ENCODE measurements around the gene LRRC7. TPM values are rescaled to one million over a fixed set of nuclear protein-coding genes. Genes with fewer than 3 reads are reported as not detected.

LRRC7 gene
- total and polyA plus RNA-seq, 2 of the 13 experiments (the other 11 are each of a cell fraction or from before 2014, with no cell fraction given), result not detected

DNA sequence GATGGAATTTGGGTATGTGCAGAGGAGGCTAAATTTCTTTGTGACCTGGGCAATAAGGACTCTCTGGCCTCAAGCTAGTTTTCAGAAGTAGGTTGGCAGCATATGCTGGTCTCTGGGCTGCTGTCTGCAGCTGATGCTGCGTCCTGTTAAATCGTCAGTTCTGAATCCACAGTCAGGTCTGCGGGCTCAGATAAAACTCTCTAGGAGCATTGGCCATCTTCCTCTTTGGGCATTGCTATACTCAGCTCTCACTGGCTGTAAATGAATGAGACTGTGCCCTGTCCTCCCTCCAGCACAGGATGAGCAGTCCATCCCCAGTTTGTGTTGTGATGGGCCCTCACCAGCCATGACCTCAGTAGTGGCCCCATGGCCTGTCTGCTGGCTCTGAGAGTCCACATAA is 365.0 kb downstream of the LRRC7 start (continued):
- TF ChIP-seq, protein P1, sequence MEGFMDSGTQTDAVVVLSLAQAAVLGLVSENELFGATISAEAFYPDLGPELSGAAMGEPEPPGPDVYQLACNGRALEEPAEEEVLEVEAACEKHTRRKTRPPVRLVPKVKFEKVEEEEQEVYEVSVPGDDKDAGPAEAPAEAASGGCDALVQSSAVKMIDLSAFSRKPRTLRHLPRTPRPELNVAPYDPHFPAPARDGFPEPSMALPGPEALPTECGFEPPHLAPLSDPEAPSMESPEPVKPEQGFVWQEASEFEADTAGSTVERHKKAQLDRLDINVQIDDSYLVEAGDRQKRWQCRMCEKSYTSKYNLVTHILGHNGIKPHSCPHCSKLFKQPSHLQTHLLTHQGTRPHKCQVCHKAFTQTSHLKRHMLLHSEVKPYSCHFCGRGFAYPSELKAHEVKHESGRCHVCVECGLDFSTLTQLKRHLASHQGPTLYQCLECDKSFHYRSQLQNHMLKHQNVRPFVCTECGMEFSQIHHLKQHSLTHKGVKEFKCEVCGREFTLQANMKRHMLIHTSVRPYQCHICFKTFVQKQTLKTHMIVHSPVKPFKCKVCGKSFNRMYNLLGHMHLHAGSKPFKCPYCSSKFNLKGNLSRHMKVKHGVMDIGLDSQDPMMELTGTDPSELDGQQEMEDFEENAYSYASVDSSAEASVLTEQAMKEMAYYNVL (CRISPR knock-in tag; IDR thresholded peaks at IDR 0.05; ENCODE audit: borderline replicate concordance), result no peak
- TF ChIP-seq, protein P2, sequence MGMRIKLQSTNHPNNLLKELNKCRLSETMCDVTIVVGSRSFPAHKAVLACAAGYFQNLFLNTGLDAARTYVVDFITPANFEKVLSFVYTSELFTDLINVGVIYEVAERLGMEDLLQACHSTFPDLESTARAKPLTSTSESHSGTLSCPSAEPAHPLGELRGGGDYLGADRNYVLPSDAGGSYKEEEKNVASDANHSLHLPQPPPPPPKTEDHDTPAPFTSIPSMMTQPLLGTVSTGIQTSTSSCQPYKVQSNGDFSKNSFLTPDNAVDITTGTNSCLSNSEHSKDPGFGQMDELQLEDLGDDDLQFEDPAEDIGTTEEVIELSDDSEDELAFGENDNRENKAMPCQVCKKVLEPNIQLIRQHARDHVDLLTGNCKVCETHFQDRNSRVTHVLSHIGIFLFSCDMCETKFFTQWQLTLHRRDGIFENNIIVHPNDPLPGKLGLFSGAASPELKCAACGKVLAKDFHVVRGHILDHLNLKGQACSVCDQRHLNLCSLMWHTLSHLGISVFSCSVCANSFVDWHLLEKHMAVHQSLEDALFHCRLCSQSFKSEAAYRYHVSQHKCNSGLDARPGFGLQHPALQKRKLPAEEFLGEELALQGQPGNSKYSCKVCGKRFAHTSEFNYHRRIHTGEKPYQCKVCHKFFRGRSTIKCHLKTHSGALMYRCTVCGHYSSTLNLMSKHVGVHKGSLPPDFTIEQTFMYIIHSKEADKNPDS (CRISPR knock-in tag; IDR thresholded peaks at IDR 0.05), result no peak
- TF ChIP-seq, protein P3, sequence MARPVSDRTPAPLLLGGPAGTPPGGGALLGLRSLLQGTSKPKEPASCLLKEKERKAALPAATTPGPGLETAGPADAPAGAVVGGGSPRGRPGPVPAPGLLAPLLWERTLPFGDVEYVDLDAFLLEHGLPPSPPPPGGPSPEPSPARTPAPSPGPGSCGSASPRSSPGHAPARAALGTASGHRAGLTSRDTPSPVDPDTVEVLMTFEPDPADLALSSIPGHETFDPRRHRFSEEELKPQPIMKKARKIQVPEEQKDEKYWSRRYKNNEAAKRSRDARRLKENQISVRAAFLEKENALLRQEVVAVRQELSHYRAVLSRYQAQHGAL (CRISPR knock-in tag; IDR thresholded peaks at IDR 0.05; ENCODE audit: not compliant biosample characterization), result no peak
- TF ChIP-seq, protein P4, sequence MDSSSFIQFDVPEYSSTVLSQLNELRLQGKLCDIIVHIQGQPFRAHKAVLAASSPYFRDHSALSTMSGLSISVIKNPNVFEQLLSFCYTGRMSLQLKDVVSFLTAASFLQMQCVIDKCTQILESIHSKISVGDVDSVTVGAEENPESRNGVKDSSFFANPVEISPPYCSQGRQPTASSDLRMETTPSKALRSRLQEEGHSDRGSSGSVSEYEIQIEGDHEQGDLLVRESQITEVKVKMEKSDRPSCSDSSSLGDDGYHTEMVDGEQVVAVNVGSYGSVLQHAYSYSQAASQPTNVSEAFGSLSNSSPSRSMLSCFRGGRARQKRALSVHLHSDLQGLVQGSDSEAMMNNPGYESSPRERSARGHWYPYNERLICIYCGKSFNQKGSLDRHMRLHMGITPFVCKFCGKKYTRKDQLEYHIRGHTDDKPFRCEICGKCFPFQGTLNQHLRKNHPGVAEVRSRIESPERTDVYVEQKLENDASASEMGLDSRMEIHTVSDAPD (CRISPR knock-in tag; IDR thresholded peaks at IDR 0.05), result no peak

DNA sequence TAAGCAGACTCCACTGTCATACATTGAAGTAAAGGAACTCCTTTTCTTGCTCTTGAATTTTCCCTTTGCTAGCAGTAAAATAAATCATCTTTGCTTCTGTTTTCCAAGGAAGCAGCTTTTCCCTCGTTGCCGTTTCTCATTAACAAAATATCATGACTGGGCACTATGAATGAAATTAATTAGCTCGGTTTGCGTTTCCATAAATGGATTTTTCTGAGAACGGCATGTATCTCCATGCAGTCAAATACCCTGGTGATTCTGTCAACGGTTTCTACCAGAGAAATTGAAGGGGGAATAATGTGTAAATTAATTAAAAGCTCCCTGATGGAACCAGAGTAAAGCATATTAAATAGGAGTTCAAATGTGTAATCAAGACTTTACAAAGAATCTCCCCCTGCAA is 372.5 kb downstream of the LRRC7 start:
- Histone ChIP-seq H3K79me2 (ENCODE audit: insufficient read depth, low read length) (no peaks in the 10 kb centered on the region), H3K36me3 (replicated peaks in 1 of 2; ENCODE audit: control insufficient read depth in 1 of 2, insufficient read depth in 2 of 2, low read length in 2 of 2) (no peaks in the 10 kb centered on the region; a peak in 1 of 5 replicates), H3K9me3 (ENCODE audit: low read length) (no peaks in the 10 kb centered on the region), H4K20me1 (ENCODE audit: insufficient read depth, low read length) (no peaks in the 10 kb centered on the region), H3K27ac (ENCODE audit: extremely low read length, insufficient read depth, low read length) (no peak overlapping the region), H3K27me3 (ENCODE audit: control insufficient read depth in 1 of 2, insufficient read depth in 2 of 2, low read length in 2 of 2) (no peaks in the 10 kb centered on the region), H3K9ac (ENCODE audit: insufficient read depth, low read depth, low read length) (no peak overlapping the region), H3K4me2 (ENCODE audit: low read depth, low read length) (no peak overlapping the region), H3K4me3 (replicated peaks in 1 of 3; ENCODE audit: insufficient read depth in 1 of 3, low read depth in 2 of 3, low read length in 3 of 3) (no peak overlapping the region), H3K4me1 (ENCODE audit: insufficient read depth, low read length) (no peaks in the 10 kb centered on the region), H2AFZ (ENCODE audit: low read length) (no peak overlapping the region)
- CTCF ChIA-PET (ENCODE audit: low intra/inter-chr PET ratio, low total read pairs), result no interaction called here
- ATAC-seq (no peak), FAIRE-seq (no peak), DNase-seq (ENCODE audit: low spot score) (no peak)
- POLR2A ChIA-PET, result no interaction called here
- 0% methylated on average over 6 of the region's 6 CpGs for WGBS (ENCODE audit: low lambda C conversion rate)
- in situ Hi-C loops (cut with HindIII; ENCODE audit: extremely low pct_ligation_motif_present, low pct_unique_long_range_greater_than_20kb), result no loop called here
- intact Hi-C loops (cut with micrococcal nuclease; ENCODE audit: unreplicated experiment), result no loop called here
- no TSS peak for BruUV-seq (replicated peaks)
- TF ChIP-seq, protein P5, sequence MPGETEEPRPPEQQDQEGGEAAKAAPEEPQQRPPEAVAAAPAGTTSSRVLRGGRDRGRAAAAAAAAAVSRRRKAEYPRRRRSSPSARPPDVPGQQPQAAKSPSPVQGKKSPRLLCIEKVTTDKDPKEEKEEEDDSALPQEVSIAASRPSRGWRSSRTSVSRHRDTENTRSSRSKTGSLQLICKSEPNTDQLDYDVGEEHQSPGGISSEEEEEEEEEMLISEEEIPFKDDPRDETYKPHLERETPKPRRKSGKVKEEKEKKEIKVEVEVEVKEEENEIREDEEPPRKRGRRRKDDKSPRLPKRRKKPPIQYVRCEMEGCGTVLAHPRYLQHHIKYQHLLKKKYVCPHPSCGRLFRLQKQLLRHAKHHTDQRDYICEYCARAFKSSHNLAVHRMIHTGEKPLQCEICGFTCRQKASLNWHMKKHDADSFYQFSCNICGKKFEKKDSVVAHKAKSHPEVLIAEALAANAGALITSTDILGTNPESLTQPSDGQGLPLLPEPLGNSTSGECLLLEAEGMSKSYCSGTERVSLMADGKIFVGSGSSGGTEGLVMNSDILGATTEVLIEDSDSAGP (CRISPR knock-in tag; IDR thresholded peaks at IDR 0.05; ENCODE audit: borderline replicate concordance), result no peak
- TF ChIP-seq KDM5A (IDR thresholded peaks at IDR 0.05; ENCODE audit: borderline replicate concordance, low read length) (no peak), MAF1 (CRISPR knock-in tag; IDR thresholded peaks at IDR 0.05; ENCODE audit: borderline replicate concordance) (no peak), ZNF317 (CRISPR knock-in tag; IDR thresholded peaks at IDR 0.05) (no peak), ISX (CRISPR knock-in tag; conservative IDR thresholded peaks at IDR 0.05) (no peak), ZNF660 (CRISPR knock-in tag; IDR thresholded peaks at IDR 0.05; ENCODE audit: borderline replicate concordance, low read depth) (no peak)
- TF ChIP-seq, protein P6, sequence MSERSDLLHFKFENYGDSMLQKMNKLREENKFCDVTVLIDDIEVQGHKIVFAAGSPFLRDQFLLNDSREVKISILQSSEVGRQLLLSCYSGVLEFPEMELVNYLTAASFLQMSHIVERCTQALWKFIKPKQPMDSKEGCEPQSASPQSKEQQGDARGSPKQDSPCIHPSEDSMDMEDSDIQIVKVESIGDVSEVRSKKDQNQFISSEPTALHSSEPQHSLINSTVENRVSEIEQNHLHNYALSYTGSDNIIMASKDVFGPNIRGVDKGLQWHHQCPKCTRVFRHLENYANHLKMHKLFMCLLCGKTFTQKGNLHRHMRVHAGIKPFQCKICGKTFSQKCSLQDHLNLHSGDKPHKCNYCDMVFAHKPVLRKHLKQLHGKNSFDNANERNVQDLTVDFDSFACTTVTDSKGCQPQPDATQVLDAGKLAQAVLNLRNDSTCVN (CRISPR knock-in tag; IDR thresholded peaks at IDR 0.05; ENCODE audit: borderline replicate concordance), result no peak

All from HepG2 (cell line).